ENCODE data around the gene TSR2.
A peak's percentile ranks its signal among the peaks of the same experiment; 100 is the strongest.

TSR2 gene, protein sequence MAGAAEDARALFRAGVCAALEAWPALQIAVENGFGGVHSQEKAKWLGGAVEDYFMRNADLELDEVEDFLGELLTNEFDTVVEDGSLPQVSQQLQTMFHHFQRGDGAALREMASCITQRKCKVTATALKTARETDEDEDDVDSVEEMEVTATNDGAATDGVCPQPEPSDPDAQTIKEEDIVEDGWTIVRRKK

DNA sequence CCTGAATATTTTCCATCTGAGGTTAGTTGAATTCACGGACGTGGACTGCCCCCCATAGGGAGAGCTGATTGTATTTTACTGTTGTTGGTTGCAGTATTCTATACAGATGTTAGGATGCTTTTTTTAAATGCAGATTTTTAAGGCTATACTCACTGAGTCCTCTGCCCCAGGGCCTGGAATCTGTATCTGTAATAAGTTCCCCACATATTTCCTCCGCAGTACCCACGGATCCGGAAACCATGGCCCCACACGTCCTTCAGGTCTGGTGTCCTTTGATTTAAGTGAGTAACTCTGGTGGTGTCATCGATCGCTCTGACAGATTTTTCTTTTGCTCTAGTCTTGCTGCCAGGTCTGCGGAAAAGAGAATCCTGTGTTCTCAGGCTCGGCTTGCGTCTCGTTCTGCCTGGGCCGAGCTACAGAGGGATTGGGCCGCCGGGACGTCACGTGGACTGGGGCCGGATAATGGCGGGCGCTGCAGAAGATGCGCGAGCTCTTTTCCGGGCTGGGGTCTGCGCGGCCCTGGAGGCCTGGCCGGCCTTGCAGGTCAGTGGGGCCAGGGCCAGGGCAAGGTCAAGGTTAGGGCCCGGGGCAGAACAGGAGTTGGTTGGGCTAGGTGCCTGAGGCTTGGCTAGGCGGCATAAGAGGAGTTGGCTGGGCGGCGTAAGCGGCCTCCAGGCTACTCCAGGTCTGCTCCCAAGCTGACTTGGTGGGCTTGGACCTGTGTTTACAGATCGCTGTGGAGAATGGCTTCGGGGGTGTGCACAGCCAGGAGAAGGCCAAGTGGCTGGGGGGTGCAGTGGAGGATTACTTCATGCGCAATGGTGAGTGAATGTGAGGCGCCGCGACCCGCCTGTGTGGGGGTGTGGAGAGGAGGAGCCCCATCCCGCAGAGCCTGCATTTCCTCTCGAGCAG is at the start of gene TSR2:
TSR2 (plus strand) TSS at position 445 of the 912 bp plus-strand sequence; CDS start at position 463, 18 bp downstream.
- peak; percentile 42 for DNase-seq (ENCODE audit: low read depth)

DNA sequence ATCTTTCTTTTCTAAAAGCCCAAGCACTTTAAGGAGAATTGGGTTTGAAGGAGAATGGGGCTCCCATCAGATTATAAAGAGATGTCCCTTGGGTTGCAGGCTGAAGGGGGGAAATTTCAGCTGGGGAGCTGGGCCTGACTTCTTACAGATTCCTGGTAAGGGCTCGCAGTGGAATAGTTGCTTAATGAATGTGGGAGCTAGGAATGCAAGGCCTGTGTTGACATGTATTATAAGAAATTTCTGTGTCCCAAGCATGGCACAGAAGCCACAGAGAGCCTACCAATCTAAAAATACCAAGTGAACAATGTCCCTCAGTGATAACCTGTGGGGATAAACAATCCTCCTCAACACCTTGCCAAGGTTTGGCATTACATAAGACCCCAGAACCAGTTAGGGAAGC is 43.1 kb upstream of the TSR2 start:
- no peak for DNase-seq (ENCODE audit: low read depth)

DNA sequence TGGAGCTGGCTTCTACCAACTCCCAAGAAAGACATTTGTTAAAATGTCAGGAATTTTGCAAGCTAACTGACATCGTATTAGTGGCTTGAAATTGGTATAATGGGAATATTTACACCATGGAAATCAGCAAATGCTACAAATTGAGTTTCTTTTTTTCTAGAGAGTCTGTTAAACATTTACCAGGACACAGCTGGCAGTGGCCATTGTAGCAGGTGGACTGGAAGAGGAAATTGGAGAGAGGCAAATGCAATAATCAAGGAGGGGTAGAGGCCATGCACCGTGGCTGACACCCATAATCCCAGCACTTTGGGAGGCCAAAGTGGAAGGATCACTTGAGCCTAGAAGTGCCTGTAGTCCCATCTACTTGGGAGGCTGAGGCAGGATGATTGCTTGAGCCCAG is 32.9 kb upstream of the TSR2 start:
- no peak for DNase-seq (ENCODE audit: low read depth)

DNA sequence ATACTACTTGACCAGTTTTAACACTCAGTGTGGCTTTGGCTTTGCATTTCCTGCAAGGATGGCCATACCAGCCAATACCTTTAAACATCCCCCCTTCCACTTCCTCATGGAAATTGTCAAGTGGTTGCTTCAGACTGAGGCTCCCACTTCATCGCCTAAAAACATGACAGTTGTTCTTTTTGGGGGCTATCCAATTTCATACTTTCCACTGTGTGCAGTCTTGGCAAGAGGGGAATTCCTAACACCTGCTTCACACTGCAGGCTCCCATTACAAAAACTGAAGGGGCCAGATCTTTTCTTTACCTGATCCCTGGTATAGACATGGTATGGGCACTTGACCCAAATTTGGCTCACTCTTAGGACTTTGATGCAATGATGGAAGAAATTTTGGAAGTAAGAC is 28.5 kb upstream of the TSR2 start:
- no peak for DNase-seq (ENCODE audit: low read depth)

DNA sequence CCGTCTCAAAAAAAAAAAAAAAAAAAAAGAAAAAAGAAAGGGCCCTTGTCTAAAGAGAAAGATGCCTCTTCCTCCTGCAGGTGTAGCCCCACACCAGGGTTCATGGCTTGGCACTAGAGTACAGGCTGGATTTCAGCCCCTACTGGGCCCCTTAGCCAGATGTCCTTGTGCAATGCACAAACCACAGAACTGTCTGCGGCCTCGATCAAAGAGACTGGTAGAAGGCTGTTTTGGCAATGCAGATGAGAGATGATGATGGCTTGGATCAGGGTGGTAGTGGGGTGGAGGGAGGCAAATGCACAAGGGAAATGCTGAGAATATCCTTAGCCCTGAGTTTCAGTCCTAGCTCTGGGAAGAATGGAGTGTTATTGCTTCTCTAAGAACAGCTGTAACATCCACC is 26.5 kb upstream of the TSR2 start:
- no peak for DNase-seq (ENCODE audit: low read depth)

DNA sequence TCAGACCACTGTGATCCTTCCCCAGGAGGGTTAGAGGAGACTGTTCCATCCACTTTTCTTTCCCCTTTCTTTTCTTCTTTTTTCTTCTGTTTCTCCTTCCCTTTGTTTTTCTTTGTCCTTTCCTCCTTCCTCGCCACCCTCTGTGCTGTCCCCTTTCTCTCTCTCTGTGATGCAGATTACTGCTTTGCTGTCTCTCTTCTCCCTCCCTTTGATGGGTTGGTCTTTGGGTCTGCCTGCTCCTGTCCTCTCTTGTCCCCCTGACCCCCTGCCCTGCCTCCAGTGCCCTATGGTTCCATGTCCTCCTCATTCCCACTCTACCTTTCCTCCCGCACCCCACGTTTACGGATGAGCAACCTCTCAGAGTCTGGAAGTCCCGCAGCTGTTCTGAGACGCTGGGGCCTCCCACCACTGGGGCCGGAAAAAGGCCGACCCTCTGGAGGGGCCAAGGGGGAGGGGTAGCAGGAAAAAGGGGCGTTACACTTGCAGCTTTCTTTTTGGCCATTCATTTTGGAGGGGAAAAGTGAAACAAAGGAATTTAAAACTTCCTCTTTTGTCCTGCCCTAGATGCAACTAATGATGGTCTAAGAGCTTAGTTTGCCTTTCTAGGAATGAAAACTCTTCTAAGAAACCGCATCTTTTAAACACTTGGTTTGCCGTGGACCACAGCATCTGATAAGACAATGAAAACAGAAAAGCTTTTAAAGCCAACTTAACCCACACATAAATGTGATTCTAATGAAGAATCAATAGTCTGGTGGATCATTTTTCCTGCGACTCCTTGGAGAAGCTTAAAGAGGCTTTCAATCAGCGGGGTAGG is 24.5 kb upstream of the TSR2 start:
- DNase-seq (ENCODE audit: low read depth): no peak

DNA sequence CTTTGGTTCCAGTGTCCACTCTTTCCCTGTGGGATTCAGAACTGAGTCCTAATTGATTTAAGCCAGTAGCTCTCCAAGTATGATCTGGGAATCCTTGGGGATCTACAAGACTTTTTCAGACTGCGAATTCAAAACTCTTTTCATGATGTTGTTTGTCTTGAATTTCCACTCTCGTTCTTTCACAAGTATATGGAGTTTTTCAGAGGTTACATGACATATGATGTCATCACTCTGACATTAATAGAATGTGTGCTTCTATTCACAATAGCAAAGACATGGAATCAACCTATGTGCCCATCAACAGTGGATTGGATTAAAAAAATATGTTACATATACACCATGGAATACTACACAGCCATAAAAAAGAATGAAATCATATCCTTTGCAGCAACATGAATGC is 23.2 kb upstream of the TSR2 start:
- no peak for DNase-seq (ENCODE audit: low read depth)

DNA sequence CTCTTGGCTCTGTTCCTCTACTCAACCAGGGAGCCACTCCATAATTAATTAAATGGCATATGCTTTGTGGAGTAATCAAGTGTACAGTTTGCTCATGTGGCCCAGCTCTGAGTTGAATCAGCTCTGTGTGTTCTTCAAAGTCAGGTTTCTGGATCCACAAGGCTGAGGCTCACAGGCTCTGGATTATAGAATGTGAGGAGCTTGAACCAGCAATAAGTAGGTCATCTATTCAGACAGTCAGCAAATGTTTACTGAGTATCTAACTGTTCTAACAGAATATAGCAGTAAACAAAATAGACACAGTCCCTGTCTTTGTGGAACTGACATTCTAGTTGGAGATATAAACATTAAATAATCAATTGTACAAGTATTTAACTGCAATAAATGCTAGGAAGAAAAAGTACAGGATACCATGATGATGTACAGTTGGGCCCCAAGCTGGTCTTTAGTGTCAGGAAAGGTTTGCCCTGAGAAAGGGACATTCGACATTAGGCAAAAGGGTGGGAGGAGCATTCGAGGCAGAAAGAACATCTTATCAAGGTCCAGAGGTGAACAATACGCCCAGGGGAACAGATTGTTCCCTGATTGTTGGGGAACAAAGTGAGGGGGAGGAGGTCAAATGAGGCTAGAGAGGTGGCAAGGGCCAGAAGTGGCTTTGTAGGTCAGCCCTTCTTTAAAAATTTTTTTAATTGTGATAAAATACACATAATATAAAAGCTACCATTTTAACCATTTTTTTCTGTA is 20.5 kb upstream of the TSR2 start:
- no peak for DNase-seq (ENCODE audit: low read depth)

DNA sequence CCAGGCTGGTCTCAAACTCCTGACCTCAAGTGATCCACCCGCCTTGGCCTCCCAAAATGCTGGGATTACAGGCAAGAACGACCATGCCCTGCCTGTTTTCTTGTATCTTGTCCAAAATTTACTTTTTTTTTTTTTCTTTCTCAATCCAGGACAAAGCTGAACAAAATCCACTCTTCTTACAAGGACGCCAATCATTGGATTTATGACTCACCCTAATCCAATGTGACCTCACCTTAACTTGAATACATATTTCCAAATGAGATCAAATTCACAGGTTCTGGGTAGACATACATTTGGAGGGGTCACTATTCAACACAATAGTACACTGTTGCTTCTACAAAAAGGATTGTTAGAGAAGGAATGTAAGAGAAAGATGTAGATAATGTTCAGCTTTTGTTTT is 18.0 kb upstream of the TSR2 start:
- DNase-seq (ENCODE audit: low read depth): no peak

DNA sequence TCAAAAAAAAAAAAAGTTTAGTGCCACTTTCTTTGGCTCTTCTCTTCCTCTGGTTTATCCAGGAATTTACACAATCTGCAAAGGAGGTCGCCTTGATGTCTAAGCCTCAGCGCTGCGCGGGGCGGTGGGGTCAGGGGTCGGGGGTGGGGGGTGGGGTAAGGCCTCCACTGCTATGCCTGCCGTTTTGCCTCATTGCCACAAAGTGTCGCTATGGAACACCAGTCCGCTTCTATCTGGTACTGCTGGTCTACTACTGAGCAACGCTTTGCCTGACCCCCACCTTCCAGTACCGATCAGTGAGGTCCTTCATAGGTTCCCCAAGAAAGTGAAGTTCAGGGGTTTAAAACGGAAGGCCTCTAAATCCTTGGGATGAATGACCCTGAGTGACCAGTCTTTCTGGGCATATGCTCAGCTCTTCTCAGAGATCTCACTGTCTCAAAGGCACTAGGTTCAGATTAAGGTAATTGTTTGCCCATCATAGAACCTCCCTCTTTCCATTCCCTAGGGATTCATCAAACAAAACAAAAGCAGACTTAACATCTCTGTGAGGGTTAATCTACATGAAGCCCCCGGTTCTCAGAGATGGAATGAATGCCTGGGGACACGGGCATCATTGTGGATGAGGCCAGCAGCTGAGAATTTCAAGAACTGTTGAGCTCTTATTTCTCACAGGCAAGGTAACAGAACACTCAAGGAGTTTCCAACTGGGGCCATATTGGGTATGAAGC is 16.9 kb upstream of the TSR2 start:
- no peak for DNase-seq (ENCODE audit: low read depth)

DNA sequence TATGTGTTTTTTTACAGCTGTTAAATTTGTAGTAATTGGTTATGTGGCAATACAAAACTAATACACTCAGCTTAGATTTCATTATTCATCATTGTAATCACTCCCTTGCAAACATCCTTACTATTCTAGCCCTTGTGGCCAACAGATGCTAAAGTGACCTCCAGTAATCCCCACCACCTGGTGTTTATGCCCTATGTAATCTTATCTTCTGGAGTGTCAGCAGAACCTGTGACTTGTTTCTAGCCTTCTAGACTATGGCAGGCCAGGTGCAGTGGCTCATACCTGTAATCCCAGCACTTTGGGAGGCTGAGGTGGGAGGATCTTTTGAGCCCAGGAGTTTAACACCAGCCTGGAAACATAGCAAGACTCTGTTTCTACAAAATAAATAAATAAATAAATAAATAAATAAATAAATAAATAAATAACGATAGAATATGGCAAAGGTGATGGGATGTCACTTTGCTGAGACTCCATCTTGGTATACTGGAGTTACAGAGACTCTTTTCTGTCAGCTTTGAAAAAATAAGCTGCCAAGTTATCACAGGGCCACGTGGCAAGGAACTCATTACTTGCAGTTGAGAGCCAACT is 12.3 kb upstream of the TSR2 start:
- no peak for DNase-seq (ENCODE audit: low read depth)

DNA sequence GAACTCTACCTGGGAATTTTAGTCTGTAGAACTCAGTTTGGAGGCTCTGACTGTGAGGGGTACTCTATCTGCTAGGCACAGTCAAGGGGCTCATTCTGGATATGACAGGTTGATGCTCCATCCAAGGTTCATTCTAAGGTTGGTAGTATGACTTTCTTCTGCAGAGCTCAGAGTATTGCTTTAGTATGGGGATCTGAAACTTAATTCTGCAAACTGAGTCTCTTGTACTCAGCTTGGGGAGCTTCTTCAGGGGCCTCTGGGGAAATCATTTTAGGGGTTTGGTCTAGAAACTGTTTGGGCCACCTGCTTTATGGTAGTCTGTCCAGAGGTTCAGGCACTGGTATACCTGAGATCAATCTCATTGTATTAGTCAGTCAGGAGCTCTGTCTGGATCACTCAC is 9.7 kb upstream of the TSR2 start:
- no peak for DNase-seq (ENCODE audit: low read depth)

DNA sequence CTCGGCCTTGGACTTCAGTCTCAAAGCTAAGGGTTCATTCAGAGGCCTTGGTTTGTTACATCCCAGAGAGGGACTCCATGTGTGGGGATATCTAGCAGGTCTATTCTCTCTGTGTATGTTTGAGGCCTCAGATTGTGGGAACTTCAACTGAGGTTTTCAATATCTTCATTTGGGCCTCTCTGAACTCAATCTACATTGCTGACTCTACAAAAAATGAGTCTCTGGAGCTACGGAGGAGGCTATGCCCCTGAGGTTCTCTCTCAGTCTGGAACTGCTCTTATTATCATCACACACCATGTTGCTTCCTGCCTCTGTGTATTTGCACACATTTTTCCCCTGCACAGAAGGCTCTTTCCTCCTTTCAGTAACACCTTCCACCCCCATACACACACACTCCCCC is 5.1 kb upstream of the TSR2 start:
- no peak for DNase-seq (ENCODE audit: low read depth)

DNA sequence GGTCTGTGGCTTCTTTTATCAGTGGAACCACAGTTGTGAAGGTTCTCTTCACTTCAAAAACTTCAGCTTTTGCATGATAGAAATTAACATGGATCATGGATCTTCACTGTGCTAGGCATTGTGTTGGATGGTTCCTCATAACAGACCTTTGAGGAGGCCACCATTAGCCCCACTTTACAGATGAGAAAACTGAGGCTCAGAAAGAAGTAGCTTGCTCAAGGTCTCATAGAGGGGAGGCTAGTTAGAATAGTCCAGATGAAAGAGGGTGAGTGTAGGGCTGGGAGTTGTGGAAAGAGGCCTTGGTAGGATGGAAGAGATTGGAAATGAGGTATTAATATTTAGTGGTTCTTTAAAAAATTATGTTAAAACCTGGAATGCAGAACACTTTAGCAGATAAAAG is 2.6 kb downstream of the TSR2 start:
- no peak for DNase-seq (ENCODE audit: low read depth)

DNA sequence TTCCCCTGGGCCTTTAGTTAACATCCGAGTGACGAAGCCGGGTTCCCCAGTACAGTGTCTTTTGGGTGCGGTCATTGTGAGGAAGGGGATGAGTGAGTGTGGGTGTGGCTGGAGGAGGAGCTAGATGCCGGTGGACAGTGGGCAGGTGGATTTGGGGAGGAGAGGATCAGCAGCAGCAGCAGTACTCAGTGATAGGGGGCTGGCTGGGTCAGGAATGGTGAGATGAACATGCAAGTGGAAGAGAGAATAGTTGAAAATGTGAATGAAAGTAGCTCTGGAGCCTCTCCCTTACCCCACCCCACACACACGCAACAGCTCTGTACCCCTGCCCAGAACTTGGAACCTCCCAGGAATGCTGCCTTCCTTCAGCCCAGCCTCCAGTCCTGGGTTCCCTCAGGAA is 4.5 kb downstream of the TSR2 start:
- DNase-seq (ENCODE audit: low read depth): no peak

DNA sequence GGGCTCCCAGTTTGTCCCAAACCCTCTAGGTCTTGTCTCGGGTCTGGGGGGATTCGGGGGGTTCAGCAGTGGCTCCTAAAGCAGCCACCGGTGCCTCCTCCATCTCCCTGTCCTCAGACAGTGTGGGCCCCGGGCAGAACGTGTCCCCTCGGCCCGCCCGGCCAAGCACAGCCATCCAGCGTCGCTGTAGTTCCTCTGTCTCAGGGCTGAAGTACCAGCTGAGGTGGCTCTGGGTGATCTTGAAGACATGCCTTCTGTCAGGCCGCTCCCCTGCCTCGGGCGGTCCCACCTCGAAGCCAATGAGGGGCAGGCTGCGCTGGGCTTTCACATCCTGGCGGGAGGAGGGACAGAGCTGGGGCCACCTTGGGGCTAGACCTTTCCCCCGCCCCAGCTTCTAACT is 5.9 kb downstream of the TSR2 start:
- no peak for DNase-seq (ENCODE audit: low read depth)

DNA sequence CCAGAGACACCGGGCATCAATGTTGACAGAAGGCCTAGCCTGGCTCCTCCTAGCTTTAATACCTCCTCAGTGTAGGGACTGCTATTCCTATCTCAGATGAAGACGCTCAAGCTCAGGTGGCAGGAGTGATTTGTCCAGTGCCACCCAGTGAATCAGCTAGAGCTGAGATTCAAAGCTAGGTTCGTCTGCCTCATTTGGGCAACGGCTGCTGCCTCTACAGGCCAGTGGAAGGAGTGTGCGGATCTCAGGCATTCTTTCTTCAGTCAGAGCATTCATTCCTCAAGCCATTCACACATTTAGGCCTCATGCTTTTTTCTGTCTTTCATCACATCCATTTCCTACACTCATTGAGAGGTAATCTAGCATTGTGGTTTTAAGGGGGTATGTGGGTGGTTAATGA is 7.3 kb downstream of the TSR2 start:
- DNase-seq (ENCODE audit: low read depth): no peak

DNA sequence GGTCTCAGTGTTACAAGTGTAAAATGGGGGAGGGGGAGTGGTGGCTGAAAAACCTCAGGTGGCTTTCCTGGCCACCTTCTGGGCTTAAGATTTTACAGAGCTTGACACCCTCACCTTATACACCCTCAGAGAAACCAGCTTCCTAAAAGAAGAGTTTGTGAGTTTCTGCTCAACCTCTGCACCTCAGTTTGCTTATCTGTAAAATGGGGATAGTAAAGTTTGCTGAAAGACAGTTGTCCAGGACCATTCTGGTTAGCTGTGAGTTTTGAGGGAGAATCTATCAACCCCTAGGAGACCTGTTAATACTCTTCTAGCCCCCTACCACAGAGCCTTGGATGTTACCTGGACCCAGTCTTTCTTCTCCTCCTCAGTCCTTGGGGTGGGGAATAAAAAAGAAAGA is 9.7 kb downstream of the TSR2 start:
- no peak for DNase-seq (ENCODE audit: low read depth)

DNA sequence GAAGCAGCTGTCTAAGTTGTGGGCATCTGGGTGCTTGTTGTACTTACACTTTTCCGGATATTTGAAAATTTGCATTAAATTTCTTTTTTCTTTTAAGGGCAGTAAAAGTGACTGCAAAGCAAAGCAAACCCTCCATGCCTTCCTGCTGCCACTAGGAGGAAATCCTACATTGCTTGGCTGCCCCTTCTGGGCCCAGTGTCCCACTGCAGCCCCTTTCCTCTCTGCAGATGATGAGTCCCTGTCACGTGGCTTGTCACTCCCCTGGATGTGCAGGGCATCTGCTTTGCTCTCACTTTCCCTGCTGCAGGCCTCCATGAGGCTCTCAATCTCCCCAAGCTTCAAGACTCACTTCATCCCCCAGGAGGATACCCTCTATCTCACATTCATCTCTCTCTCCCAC is 12.7 kb downstream of the TSR2 start:
- DNase-seq (ENCODE audit: low read depth): no peak

DNA sequence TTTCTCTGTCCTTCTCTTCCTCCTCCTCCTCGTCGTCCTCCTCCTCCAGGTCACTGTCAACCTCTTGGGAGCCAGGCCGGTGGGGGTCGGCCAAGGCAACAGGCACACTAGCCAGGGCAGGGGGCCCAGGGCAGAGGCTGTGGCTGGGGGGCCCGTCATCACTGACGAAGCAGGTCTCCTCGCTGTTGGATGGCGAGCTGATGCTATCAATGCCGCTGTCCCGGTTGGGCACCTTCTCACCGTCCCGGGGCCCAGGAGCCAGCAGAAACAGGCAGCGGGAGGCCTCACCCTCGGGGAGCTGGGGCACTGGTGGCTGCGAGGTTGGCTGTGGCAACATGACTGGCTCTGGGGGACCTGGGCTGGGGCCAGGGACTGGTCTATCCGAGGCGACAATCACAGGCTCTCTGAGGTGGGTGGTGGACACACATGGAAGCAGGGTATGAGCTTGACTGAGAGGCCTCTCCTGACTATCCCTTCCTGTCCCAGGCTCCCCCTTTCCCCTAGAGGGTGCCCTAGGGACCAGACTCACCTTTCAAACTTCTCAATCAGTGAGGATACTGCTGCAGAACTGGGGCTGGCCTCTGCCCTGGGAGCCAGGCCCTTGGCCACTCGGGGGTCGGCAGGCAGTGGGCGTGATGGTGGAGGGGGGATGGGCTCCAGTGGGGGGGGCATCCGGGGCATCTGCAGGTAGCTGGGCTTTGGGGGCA is 30.0 kb downstream of the TSR2 start:
- DNase-seq (ENCODE audit: low read depth): no peak
